CD14-positive monocyte (primary cell): ENCODE data around the gene PPIB. TPM values are rescaled to one million over a fixed set of nuclear protein-coding genes. Genes with fewer than 3 reads are reported as not detected.

Experiments
- DNase-seq, 3 donors: peaks; one replicate each; pipeline ENCODE4 v3.0.0-alpha.2; 2011 to 2022
- H2AFZ ChIP-seq: 2 replicates; pipeline ENCODE4 v1.6.0; 2012; ENCODE audit warnings: mild to moderate bottlenecking, low read depth, low read length, inconsistent platforms; ENCODE audit not compliant: insufficient read depth, poor library complexity, severe bottlenecking
- H3K27ac ChIP-seq, 2 donors: 1 replicate in 1 of 2; 2 replicates in 1 of 2; pipeline ENCODE4 v1.5.1; 2012 to 2013; ENCODE audit warnings: low read length in 2 of 2, control low read depth in 1 of 2, inconsistent platforms in 1 of 2, low read depth in 1 of 2, mild to moderate bottlenecking in 1 of 2
- H3K27me3 ChIP-seq, 2 donors: one replicate each; pipeline versions ENCODE4 v1.6.0 to v1.6.1; 2011 to 2013; ENCODE audit warnings: low read length in 2 of 2; ENCODE audit not compliant: control insufficient read depth in 2 of 2, insufficient read depth in 2 of 2
- H3K36me3 ChIP-seq, 2 donors: replicated peaks in 1 of 2; 1 replicate in 1 of 2; 2 replicates in 1 of 2; pipeline versions ENCODE4 v1.5.1 to v1.6.1; 2012 to 2013; ENCODE audit warnings: low read length in 2 of 2, control low read depth in 1 of 2, inconsistent platforms in 1 of 2, mild to moderate bottlenecking in 1 of 2; ENCODE audit not compliant: insufficient read depth in 2 of 2, control insufficient read depth in 1 of 2
- H3K4me1 ChIP-seq, 2 donors: 1 replicate in 1 of 2; 2 replicates in 1 of 2; pipeline versions ENCODE4 v1.5.1 to v1.6.1; 2012 to 2013; ENCODE audit warnings: low read length in 2 of 2, control low read depth in 1 of 2, inconsistent platforms in 1 of 2, mild to moderate bottlenecking in 1 of 2, moderate library complexity in 1 of 2; ENCODE audit not compliant: insufficient read depth in 2 of 2, control insufficient read depth in 1 of 2
- H3K4me2 ChIP-seq: replicated peaks from 2 replicates; pipeline ENCODE3; 2012; ENCODE audit warnings: low read length, moderate library complexity, mild to moderate bottlenecking; ENCODE audit not compliant: poor library complexity, severe bottlenecking; ENCODE audit errors: extremely low read depth
- H3K4me3 ChIP-seq, 3 experiments: fragments of 200-600 bp in 1 of 3; sonication (generic) in 1 of 3; replicated peaks in 1 of 3; 1 replicate in 2 of 3; 2 replicates in 1 of 3; pipeline ENCODE4 v1.5.1; 2011 to 2013; ENCODE audit warnings: low read length in 3 of 3, mild to moderate bottlenecking in 3 of 3, control low read depth in 2 of 3, low read depth in 2 of 3, inconsistent platforms in 1 of 3, moderate library complexity in 1 of 3
- H3K79me2 ChIP-seq: 2 replicates; pipeline ENCODE4 v1.6.0; 2012; ENCODE audit warnings: mild to moderate bottlenecking, control low read depth, inconsistent platforms, low read length, moderate library complexity; ENCODE audit not compliant: insufficient read depth
- H3K9ac ChIP-seq: 2 replicates; pipeline ENCODE4 v1.6.0; 2017; ENCODE audit warnings: low read length, mild to moderate bottlenecking; ENCODE audit not compliant: insufficient read depth, poor library complexity, severe bottlenecking
- H3K9me3 ChIP-seq, 2 donors: replicated peaks in 1 of 2; 1 replicate in 1 of 2; 2 replicates in 1 of 2; pipeline versions ENCODE4 v1.5.1 to v1.6.1; 2012 to 2013; ENCODE audit warnings: low read length in 2 of 2, control low read depth in 1 of 2; ENCODE audit not compliant: control insufficient read depth in 1 of 2, insufficient read depth in 1 of 2
- H4K20me1 ChIP-seq: 2 replicates; pipeline ENCODE4 v1.6.0; 2012; ENCODE audit warnings: mild to moderate bottlenecking, low read length, control low read depth, moderate library complexity; ENCODE audit not compliant: insufficient read depth
- H3K27ac Mint-ChIP-seq, 7 donors: one replicate each; pipeline ENCODE4 v1.8.0; 2020; ENCODE audit warnings: mild to moderate bottlenecking in 7 of 7, mixed read lengths in 7 of 7, moderate library complexity in 6 of 7, inconsistent platforms in 2 of 7
- H3K27me3 Mint-ChIP-seq, 3 donors: one replicate each; pipeline ENCODE4 v1.8.0; 2021 to 2022; ENCODE audit warnings: low read depth in 3 of 3, mild to moderate bottlenecking in 3 of 3, mixed read lengths in 3 of 3, moderate library complexity in 3 of 3, inconsistent platforms in 1 of 3
- H3K36me3 Mint-ChIP-seq, 2 donors: one replicate each; pipeline ENCODE4 v1.8.0; 2020; ENCODE audit warnings: mixed read lengths in 2 of 2, inconsistent platforms in 1 of 2, mild to moderate bottlenecking in 1 of 2
- H3K4me1 Mint-ChIP-seq: one replicate; pipeline ENCODE4 v1.8.0; 2020; ENCODE audit warnings: mild to moderate bottlenecking, mixed read lengths
- H3K4me3 Mint-ChIP-seq, 2 donors: one replicate each; pipeline ENCODE4 v1.8.0; 2020; ENCODE audit warnings: mild to moderate bottlenecking in 2 of 2, mixed read lengths in 2 of 2, moderate library complexity in 1 of 2
- H3K9me3 Mint-ChIP-seq, 7 donors: one replicate each; pipeline ENCODE4 v1.8.0; 2020 to 2022; ENCODE audit warnings: mixed read lengths in 7 of 7, mild to moderate bottlenecking in 6 of 7, moderate library complexity in 6 of 7, inconsistent platforms in 2 of 7
- CTCF ChIP-seq: fragments of 200-600 bp; IDR thresholded peaks from one replicate; pipeline ENCODE4 v1.8.0; 2022; ENCODE audit warnings: antibody characterized with exemption, mild to moderate bottlenecking
- WGBS: methylation state at CpG from one replicate; pipeline ENCODE4 v1.1.5; 2013; ENCODE audit warnings: missing lambda C conversion rate; ENCODE audit not compliant: insufficient coverage; 5-methylcytosine and 5-hydroxymethylcytosine counted together
- intact Hi-C, 2 donors: fragments of 100-400 bp; cut with micrococcal nuclease; formaldehyde crosslinking; loops; one replicate each; pipeline versions ENCODE4 v1.15.0 to v1.15.1; 2023
- polyA plus RNA-seq, 3 donors: library from polyadenylated mRNA; depleted of rRNA in 1 of 3; unstranded in 2 of 3; stranded (reverse) in 1 of 3; fragments of 300-500 nt in 2 of 3; fragments of >200 nt in 1 of 3; fragmentation: Illumina TruSeq in 2 of 3; gene quantifications; 1 replicate in 2 of 3; 2 replicates in 1 of 3; pipeline ENCODE4 v1.2.3, GENCODE V29; 2012 to 2021

The PPIB gene
- polyA plus RNA-seq, 3 donors = 224 to 532 (median 520) TPM

DNA sequence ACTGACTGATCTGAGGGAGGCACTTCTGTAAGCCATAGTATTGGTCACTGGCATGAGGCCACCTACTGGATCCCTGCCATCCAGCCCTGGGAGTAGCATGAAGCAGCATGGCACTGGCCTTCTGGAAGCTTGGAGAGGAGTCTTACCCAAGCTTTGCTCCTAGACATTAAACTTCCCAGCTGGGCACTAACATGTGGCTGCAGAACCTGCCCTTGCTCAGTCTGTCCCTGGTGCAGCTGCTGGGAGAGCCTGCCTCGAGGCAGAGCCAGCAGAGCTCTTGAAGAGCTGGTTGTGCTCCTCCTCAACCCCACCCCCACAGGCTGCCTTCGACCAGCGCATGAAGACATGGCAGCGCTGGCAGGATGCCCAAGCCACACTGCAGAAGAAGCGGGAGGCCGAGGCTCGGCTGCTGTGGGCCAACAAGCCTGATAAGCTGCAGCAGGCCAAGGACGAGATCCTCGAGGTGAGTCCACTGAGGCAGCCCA lies 28.4 kb downstream of the PPIB start:
- Mint-ChIP-seq H3K9me3 (peaks cover 0 to 2% (median 0%) of the 10 kb centered on the region in 7 donors), H3K36me3 (peaks cover 91 to 96% of the 10 kb centered on the region in 2 donors), H3K4me1 (no peaks in the 10 kb centered on the region), H3K27ac (peak overlapping the region in 1 of 7 donors; percentile 20), H3K27me3 (peaks cover 0 to 2% (median 0%) of the 10 kb centered on the region in 3 donors), H3K4me3 (no peak overlapping the region)
- no peaks in the 10 kb centered on the region for H3K79me2 ChIP-seq
- H3K27ac ChIP-seq = peak overlapping the region in 1 of 2 donors; percentile 27
- intact Hi-C loops = no loop called here
- no peaks in the 10 kb centered on the region for H3K4me1 ChIP-seq
- no peak for TF ChIP-seq CTCF
- H3K36me3 ChIP-seq = peaks cover 87 to 96% of the 10 kb centered on the region in 2 donors
- H3K4me2 ChIP-seq = no peak overlapping the region
- no peak overlapping the region for H3K4me3 ChIP-seq
- no peak for DNase-seq
- no peaks in the 10 kb centered on the region for H3K9me3 ChIP-seq
- H3K9ac ChIP-seq = no peak overlapping the region
- H2AFZ ChIP-seq = no peak overlapping the region
- H4K20me1 ChIP-seq = peaks cover 74% of the 10 kb centered on the region
- WGBS = 56% methylated on average over 9 of the region's 9 CpGs
- H3K27me3 ChIP-seq = no peaks in the 10 kb centered on the region

DNA sequence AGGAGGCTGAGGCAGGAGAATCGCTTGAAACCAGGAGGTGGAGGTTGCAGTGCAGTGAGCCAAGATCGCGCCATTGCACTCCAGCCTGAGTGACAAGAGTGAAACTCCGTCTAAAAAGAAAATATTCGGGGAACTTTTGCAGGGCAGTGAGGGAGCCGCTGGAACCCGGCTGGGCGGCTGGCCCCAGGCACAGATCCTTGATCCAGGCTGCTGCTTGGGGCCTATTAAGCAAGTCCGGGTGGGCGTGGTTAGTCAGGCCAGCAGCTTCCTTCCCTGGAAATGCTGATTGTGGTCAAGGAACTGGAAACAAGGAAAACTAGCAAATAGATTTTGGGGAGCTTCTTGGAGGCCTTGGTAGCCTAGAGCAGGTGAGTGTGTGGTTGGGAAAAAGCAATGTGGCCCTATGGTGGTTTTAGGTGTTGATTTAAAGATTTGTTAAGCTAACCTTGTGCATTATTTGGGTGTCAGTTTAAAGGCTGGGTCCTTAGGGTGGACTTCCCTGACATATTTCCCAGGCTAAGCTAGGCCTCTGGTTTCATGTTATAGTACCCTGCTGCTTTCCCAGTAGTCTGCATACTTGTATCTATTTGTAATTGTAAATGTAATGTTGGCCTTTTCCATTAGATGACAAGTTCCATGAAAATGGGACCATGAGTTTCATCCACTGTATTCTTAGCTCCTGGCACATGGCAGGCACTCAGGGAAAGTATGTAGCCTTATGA lies 29.0 kb downstream of the PPIB start:
- H2AFZ ChIP-seq = no peak overlapping the region
- peaks cover 93 to 100% of the 10 kb centered on the region in 2 donors for H3K36me3 Mint-ChIP-seq
- H3K79me2 ChIP-seq = no peaks in the 10 kb centered on the region
- no peak overlapping the region for H3K4me3 ChIP-seq
- no peak overlapping the region for H3K4me3 Mint-ChIP-seq
- H4K20me1 ChIP-seq = peaks cover 73% of the 10 kb centered on the region
- peaks cover 90 to 100% of the 10 kb centered on the region in 2 donors for H3K36me3 ChIP-seq
- DNase-seq = no peak
- H3K4me2 ChIP-seq = no peak overlapping the region
- peaks cover 0 to 2% (median 0%) of the 10 kb centered on the region in 3 donors for H3K27me3 Mint-ChIP-seq
- intact Hi-C loops = no loop called here
- no peaks in the 10 kb centered on the region for H3K4me1 Mint-ChIP-seq
- no peaks in the 10 kb centered on the region for H3K4me1 ChIP-seq
- peaks cover 0 to 2% (median 0%) of the 10 kb centered on the region in 7 donors for H3K9me3 Mint-ChIP-seq
- WGBS = 92% methylated on average over 10 of the region's 10 CpGs
- H3K27me3 ChIP-seq = no peaks in the 10 kb centered on the region
- no peak overlapping the region for H3K9ac ChIP-seq
- no peak for TF ChIP-seq CTCF
- peak overlapping the region in 1 of 7 donors; percentile 23 for H3K27ac Mint-ChIP-seq
- peak overlapping the region in 1 of 2 donors; percentile 27 for H3K27ac ChIP-seq
- no peaks in the 10 kb centered on the region for H3K9me3 ChIP-seq
